ENCODE measurements around the gene HDC.

HDC gene

DNA sequence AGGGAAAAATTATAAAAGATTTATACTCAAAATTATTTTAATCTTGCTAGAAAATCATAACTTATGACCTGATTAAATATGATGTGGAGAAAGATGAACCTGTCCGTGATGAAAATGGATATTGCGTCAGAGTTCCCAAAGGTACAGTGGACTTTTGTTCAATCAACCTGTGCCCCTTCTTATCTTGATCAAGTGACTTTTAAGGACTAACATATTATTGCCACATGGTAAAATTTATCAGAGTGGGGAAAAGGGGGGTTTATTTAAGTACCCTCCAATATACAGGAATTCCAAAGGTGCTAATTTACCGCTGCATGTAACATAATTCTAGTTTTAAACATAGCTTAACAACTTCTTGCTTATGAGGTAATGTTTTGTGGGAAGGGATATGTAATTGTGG is 39.6 kb downstream of the HDC start:
- DNase-seq (ENCODE audit: low spot score), result no peak

DNA sequence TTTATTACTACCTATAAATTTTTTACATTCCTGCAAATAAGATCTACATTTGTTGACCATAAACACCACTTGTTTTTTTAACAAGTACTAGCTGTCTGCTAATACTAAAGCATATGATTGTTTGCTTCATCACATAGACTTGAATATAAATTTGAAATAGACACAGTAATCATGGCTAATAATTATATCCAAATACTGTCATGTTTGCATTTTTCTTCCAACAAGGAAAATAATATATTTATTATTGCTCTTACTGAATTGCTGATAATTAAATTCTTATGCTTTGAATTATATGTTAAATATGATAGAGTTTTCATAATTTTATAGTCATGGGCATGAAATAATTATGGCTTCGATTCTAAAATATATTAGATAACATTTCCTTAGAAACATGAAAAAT is 40.5 kb downstream of the HDC start:
- DNase-seq (ENCODE audit: low spot score), result no peak

DNA sequence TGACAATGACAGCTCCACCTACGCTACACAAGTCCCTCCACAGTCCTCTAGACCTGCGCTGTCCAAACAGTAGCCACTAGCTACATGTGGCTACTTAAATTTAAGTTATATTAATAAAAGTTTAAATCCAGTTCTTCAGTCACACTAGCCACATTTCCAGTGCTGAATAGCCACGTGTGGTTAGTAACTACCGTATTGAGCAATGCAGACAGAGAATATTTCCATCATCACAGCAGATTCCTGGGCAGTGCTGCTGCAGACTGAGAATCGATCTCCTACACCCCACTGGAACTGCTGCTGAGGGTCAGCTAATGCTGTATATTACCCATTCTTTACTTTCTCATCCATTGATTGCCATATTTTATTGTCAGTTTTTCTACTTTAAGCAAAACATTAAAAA is 40.9 kb downstream of the HDC start:
- no peak for DNase-seq (ENCODE audit: low spot score)

DNA sequence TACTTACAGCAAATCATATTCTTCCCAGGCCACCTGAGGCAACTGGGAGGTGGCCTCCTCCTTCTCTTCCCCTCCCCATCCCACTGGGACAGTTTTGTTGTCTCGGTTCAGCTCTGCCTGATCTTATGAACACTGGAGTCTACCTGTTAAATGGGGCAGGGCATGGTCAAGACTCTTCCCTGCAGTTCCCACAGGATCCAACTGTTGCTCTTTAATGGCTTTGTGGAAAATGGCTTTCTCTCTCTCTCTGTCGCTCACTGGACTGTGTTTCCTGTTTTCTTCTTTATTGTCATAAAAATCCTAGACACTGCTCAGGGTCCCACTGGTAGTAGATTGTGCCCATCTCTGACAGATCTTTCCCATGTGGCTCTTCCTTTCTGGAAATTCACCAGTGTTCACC is 43.3 kb downstream of the HDC start:
- no peak for DNase-seq (ENCODE audit: low spot score)

DNA sequence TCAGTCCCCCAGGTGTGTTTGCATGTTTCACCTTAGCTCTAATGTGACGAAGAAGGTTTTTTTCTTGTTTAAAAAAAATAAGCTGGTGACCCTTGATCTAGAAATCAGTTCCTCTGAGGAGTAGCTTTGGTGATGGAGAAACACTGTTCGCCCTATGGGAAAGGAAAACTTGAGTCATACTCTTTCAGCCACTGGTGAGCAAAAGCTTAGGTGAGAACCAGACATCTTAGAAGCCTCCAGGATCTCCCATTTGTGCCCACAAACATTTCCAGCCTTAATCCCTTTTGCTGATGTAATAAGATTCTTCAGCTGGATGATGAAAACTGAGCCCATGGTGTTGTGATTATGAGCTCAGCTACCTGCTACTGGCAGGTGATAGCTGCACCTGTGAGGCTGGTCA is 45.7 kb downstream of the HDC start:
- DNase-seq (ENCODE audit: low spot score), result no peak

DNA sequence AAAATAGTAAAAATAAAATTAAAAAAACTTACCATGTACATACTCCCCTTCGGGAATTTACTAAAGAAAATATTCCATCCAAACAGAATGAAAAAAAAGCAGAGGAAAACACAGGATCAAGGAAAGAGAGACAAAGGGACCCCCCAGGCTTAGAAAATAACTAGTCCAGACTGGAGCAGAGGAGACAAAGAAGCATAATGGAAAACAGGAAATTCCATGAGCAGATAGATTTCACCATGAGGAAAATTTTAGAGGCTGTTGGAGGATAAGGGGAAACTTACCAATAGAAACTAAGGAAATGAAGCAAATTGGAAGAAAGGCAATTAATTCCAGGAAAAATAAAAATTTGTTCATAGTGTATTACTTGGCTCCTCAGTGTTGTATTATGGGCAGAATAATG is 46.8 kb downstream of the HDC start:
- no peak for DNase-seq (ENCODE audit: low spot score)

DNA sequence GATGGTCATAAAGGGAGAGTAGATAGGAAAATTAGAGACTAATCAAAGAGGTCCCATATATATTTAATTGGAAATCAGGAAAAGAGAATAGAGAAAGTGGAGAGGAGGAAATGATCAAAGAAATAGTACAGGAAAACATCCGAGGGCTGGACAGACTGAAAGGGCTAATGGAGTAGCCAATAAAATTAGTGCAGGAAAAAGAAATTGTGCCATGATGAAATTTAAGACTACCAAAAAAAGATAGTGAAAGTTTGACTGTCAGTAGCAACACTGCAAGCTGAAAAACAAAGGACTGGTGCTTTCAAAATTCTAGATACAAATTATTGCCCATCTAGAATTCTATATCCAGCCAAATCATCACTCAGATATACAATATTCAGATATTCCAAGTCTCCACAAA is 47.2 kb downstream of the HDC start:
- DNase-seq (ENCODE audit: low spot score), result no peak

DNA sequence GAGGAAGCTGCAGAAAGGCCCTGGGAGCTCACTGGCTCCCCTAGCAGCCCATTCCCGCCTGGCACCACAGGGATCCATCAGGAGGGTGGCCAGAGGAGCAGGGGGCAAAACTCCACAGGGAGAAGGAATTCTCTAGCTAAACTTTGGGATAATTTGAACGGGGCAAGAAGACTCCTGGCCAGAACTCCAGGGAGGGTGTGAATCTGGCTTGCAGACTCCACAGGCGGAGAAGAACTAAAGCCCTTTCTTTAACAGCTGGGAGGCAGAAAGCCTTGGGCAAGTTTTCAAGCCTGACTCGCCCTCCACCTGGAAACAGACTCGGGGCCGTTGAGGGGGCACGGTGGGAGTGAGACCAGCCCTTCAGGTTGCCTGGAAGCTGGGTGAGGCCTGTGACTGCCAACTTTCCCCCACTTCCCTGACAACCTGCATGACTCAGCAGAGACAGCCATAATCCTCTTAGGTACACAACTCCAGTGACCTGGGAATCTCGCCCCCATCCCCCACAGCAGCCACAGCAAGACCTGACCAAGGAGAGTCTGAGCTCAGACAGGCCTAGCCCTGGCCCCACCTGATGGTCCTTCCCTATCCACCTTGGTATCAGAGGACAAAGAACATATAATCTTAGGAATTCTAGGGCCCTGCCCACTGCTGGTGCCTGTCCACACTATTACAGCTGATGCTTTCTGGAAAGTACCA is 54.9 kb downstream of the HDC start:
- DNase-seq (ENCODE audit: low spot score), result no peak

DNA sequence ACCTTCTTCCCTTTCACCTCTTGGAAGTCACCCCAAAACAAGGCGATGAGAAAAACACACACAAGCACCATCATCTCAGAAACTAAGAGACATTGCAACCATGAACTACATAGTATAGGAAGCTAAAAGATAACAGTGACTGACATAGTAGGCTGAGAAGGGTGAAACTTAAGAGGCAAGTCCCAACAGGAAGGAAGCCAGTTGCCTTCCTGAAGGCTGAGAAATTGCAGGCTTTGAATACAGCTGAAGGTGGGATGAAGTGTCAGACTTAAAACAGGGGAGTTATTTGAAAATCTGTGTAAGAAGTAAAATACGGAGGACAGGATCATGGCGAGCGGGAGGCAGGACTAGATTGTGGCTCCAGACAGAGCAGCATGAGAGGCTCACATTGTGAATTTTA is 55.7 kb downstream of the HDC start:
- DNase-seq (ENCODE audit: low spot score), result no peak

DNA sequence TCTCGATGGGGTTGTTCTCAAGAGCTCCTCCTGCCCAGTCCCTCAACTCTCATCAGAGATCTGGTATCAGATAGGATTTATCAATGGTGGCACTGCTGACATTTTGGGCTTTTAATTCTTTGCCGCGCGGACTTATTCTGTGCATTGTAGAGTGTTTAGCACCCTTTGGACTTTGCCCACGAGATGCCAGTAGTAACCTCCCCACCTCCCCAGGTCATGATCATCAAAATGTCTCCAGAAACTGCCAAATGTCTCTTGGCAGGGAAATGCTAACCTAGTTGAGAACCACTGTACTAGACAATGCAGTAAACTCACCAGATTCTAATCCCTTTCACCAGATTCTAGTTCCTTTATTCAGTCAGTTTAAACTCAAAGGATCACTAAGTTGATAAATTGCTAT is 59.5 kb downstream of the HDC start:
- no peak for DNase-seq (ENCODE audit: low spot score)

DNA sequence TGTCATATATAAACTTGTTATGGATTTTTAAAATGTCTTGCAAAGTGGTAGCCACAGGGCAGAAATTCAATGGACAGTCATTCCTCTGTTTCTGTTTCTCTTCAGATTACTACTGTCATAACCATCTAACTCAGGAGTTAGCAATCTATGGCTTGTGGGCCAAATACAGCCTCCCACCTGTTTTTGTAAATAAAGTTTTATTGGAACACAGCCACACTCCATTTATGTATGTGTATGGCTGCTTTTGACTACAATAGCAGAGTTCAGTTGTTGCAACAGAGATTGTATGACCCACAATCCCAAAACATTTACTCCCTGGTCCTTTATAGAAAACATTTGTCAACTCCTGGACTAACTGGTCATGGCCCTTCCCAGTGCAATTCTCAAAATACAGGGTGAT is 63.5 kb downstream of the HDC start:
- DNase-seq (ENCODE audit: low spot score), result no peak

DNA sequence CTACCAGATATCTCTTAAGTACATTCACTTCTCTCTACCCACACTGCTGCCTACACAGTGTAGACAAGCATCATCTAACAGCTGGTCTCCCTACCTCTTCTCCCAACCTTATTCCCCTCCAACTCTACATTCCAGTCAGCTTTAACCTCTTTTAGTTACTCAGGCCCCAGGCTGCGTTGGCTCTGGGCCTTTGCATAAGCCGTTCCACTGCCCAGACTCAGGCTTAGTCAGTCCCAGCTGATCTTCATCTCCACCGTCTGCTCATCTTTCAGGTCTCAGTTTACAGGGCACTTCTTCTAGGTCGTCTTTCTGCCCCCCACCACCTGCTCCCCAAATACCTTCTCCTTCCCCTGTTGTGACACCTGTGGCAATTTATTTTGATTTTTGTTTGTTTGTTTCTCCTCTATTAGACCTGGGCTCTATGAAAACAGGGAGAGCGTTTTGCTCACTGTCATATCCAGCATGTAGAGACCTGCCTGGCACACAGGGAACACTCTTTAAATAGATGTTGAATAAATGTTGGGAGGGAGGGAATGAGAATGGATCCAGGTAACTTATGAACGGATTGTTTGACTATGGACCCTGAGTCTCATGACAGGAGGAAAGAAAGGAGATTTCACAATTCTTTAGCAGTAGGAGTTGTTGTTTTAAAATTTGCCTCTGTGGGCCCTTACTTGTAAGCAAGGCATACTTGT is 72.5 kb downstream of the HDC start:
- no peak for DNase-seq (ENCODE audit: low spot score)

DNA sequence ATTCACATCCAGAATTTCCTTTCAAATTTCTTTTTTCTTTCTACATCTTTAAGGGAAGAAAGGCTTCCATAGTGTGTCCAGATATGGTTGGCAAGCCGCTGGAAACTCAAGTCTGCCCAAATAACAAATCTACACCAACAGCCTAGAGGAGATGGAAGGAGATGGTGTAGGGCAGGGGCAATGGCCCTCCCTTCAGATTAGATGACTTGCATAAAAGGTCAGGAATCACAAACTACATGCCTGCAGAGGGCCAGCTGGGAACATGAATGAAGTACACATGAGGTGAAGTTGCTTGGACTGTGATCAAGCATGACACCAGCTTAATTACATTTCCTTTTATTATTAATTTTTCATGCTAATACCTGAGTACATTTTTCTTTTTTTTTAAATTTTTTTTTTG is 73.4 kb downstream of the HDC start:
- DNase-seq (ENCODE audit: low spot score), result no peak

All from globus pallidus (tissue), 1 donor.